Panc1 (cell line): ENCODE data around the gene HEATR3. TPM values are rescaled to one million over a fixed set of nuclear protein-coding genes. Genes with fewer than 3 reads are reported as not detected.

Experiments
- ATAC-seq: fragments of 200-7000 bp; cut with Tn5 transposase; 2 replicates; pipeline ENCODE4 v1.9.1; 2020; ENCODE audit warnings: mild to moderate bottlenecking, moderate library complexity
- BruUV-seq: library from RNA; stranded (reverse); fragments of 400-500 nt; replicated peaks from 2 replicates; lab custom pipeline; 2021; lab: Mats Ljungman, UMichigan
- CTCF ChIA-PET: fragments of 300-600 bp; sonication (Branson Sonifier 250); formaldehyde crosslinking; loops from one replicate; lab custom pipeline; 2022; ENCODE audit warnings: antibody characterized with exemption; lab: Charles Lee
- POLR2A ChIA-PET: fragments of 300-600 bp; sonication (Branson Sonifier 250); formaldehyde crosslinking; loops from one replicate; lab custom pipeline; 2022; ENCODE audit warnings: antibody characterized with exemption; lab: Charles Lee
- DNase-seq: peaks from one replicate; pipeline ENCODE4 v3.0.0-alpha.2; 2010; ENCODE audit warnings: low read depth, low spot score
- H3K27ac ChIP-seq: 2 replicates; pipeline ENCODE4 v1.5.1; 2011; ENCODE audit warnings: mild to moderate bottlenecking, low read length, inconsistent platforms
- H3K27me3 ChIP-seq: fragments of 200-500 bp; sonication (Bioruptor generic); 2 replicates; pipeline ENCODE4 v1.6.0; 2014; ENCODE audit warnings: low read length, inconsistent platforms; ENCODE audit not compliant: control insufficient read depth, insufficient read depth
- H3K36me3 ChIP-seq: fragments of 200-500 bp; sonication (Bioruptor generic); 2 replicates; pipeline ENCODE4 v1.5.1; 2014; ENCODE audit warnings: inconsistent platforms, mild to moderate bottlenecking, low read length, moderate library complexity; ENCODE audit not compliant: control insufficient read depth, insufficient read depth
- H3K4me1 ChIP-seq: 2 replicates; pipeline ENCODE4 v1.5.1; 2011; ENCODE audit warnings: inconsistent platforms, mild to moderate bottlenecking, low read length, moderate library complexity; ENCODE audit not compliant: control insufficient read depth, insufficient read depth
- H3K4me3 ChIP-seq, 2 experiments: 2 replicates each; pipeline ENCODE4 v1.5.1; 2011 to 2012; ENCODE audit warnings: low read depth in 2 of 2, low read length in 2 of 2, mild to moderate bottlenecking in 2 of 2, inconsistent platforms in 1 of 2, moderate library complexity in 1 of 2
- H3K9me3 ChIP-seq: fragments of 200-500 bp; sonication (Bioruptor generic); 2 replicates; pipeline ENCODE4 v1.5.1; 2014; ENCODE audit warnings: low read depth, mild to moderate bottlenecking, inconsistent platforms, low read length, moderate library complexity; ENCODE audit not compliant: control insufficient read depth, insufficient read depth
- POLR2AphosphoS5 ChIP-seq: IDR thresholded peaks from 2 replicates; pipeline ENCODE4 v1.6.1; 2012; ENCODE audit warnings: mild to moderate bottlenecking, low read depth, low read length, moderate library complexity
- REST ChIP-seq, 2 experiments: IDR thresholded peaks; 2 replicates each; pipeline ENCODE4 v1.6.1; 2011 to 2012; ENCODE audit warnings: low read depth in 2 of 2, control low read depth in 1 of 2, low read length in 1 of 2, mild to moderate bottlenecking in 1 of 2, moderate library complexity in 1 of 2; ENCODE audit not compliant: insufficient read depth in 1 of 2
- SIN3A ChIP-seq: IDR thresholded peaks from 2 replicates; pipeline ENCODE4 v1.6.1; 2012; ENCODE audit warnings: low read depth, mild to moderate bottlenecking, low read length, moderate library complexity, borderline replicate concordance; ENCODE audit not compliant: insufficient read depth
- TCF7L2 ChIP-seq: IDR thresholded peaks from 2 replicates; pipeline ENCODE4 v1.6.1; 2011; ENCODE audit warnings: mild to moderate bottlenecking, low read depth, low read length, inconsistent platforms
- in situ Hi-C: cut with HindIII; loops from 2 replicates; pipeline ENCODE4 v1.10.0; 2016; ENCODE audit warnings: low sequenced_read_pairs, low pct_unique_long_range_greater_than_20kb
- intact Hi-C: fragments of 100-400 bp; cut with micrococcal nuclease; formaldehyde crosslinking; loops from one replicate; pipeline ENCODE4 v1.10.0; 2022; ENCODE audit not compliant: unreplicated experiment
- total RNA-seq: library from RNA; stranded (reverse); gene quantifications from one replicate; pipeline ENCODE4 v1.2.1, GENCODE V29; 2021; ENCODE audit not compliant: unreplicated experiment
- TF ChIP-seq, protein P1 (sequence below): fragments of 450-650 bp; IDR thresholded peaks from 2 replicates; pipeline ENCODE4 v1.5.1; 2017; ENCODE audit warnings: mild to moderate bottlenecking

The HEATR3 gene
- total RNA-seq, 1 experiment from 2014 or later, result 18.6 TPM

DNA sequence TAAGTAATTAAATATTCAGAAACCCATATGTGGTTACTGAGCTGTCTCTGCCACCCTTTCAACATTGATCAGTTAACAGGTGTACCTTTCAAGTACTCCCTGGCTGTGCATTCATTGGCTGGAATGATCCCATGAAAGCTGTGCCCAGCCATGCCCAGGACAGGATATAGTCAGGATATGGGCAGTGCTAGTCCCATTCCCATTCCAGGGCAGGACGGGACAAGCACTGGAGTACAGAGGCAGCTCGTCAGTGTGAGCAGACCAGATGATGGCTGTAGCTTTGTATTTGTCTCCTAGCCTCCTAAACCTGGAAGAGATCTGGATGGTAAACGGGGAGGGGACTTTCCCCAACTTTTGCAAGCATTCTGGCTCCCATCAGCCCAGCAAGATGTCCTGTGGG, 22.5 kb downstream of the HEATR3 start:
- intact Hi-C loops, result no loop called here
- no peak for ATAC-seq

DNA sequence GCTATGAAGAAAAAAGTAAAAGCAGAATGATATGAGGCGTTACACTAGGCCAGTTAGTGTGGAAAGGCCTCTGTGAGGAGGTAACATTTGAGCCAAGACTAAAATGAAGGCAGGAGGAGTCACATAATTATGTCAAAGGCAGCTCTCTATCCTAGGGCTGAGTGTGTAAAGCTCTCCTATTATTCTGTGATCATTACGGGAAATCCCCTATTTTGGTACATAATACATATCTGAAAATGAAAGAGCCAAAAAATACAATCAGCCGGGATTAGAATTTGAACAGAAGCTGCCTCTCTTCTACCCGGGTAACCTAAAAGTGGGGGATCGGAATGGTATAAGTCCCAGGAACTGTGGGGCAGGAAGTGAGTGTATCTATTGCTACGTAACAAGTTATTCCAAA, 27.1 kb downstream of the HEATR3 start:
- DNase-seq, result no peak
- intact Hi-C loops (no loop called here), in situ Hi-C loops (no loop called here)
- POLR2A ChIA-PET, result no interaction called here
- ATAC-seq, result no peak
- TF ChIP-seq, protein P1, sequence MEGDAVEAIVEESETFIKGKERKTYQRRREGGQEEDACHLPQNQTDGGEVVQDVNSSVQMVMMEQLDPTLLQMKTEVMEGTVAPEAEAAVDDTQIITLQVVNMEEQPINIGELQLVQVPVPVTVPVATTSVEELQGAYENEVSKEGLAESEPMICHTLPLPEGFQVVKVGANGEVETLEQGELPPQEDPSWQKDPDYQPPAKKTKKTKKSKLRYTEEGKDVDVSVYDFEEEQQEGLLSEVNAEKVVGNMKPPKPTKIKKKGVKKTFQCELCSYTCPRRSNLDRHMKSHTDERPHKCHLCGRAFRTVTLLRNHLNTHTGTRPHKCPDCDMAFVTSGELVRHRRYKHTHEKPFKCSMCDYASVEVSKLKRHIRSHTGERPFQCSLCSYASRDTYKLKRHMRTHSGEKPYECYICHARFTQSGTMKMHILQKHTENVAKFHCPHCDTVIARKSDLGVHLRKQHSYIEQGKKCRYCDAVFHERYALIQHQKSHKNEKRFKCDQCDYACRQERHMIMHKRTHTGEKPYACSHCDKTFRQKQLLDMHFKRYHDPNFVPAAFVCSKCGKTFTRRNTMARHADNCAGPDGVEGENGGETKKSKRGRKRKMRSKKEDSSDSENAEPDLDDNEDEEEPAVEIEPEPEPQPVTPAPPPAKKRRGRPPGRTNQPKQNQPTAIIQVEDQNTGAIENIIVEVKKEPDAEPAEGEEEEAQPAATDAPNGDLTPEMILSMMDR, result no peak
- TF ChIP-seq TCF7L2 (no peak), REST (IDR thresholded peaks at IDR 0.05; ENCODE audit: insufficient read depth in 1 of 2, low read depth in 2 of 2, low read length in 1 of 2) (no peak), POLR2AphosphoS5 (no peak), SIN3A (no peak)
- H3K4me1 ChIP-seq, result no peaks in the 10 kb centered on the region
- H3K27ac ChIP-seq, result no peak overlapping the region
- H3K36me3 ChIP-seq, result no peaks in the 10 kb centered on the region
- H3K4me3 ChIP-seq, result no peak overlapping the region
- H3K9me3 ChIP-seq, result no peaks in the 10 kb centered on the region
- no peaks in the 10 kb centered on the region for H3K27me3 ChIP-seq
- BruUV-seq, result no TSS peak
- CTCF ChIA-PET, result no interaction called here

More for the DNA sequence above, 22.5 kb downstream of the HEATR3 start:
- H3K4me1 ChIP-seq, result no peaks in the 10 kb centered on the region
- ChIA-PET POLR2A (no interaction called here), CTCF (no interaction called here)
- TF ChIP-seq SIN3A (no peak), TCF7L2 (no peak), REST (IDR thresholded peaks at IDR 0.05; ENCODE audit: insufficient read depth in 1 of 2, low read depth in 2 of 2, low read length in 1 of 2) (no peak), POLR2AphosphoS5 (no peak)
- TF ChIP-seq, protein P1, result no peak
- in situ Hi-C loops, result no loop called here
- no peak for DNase-seq
- no TSS peak for BruUV-seq
- no peaks in the 10 kb centered on the region; the same call in 1 of the 2 replicates for H3K36me3 ChIP-seq
- no peaks in the 10 kb centered on the region for H3K9me3 ChIP-seq
- no peak overlapping the region for H3K27ac ChIP-seq
- H3K27me3 ChIP-seq, result no peaks in the 10 kb centered on the region
- no peak overlapping the region for H3K4me3 ChIP-seq
